ENCODE data around the gene SAE1.
"Not testable (repeated sequence)": the region's sequence is repeated elsewhere in the genome, so short reads cannot be mapped to it uniquely, and the experiment has no call there.

SAE1 gene

GRCh38 chr19:47241919-47242577 lies 111.4 kb downstream of the SAE1 start:
- DNase-seq, result no peak

- no peak for DNase-seq
These were observed 112.7 kb downstream of the SAE1 start for GRCh38 chr19:47243364-47243775.

DNA sequence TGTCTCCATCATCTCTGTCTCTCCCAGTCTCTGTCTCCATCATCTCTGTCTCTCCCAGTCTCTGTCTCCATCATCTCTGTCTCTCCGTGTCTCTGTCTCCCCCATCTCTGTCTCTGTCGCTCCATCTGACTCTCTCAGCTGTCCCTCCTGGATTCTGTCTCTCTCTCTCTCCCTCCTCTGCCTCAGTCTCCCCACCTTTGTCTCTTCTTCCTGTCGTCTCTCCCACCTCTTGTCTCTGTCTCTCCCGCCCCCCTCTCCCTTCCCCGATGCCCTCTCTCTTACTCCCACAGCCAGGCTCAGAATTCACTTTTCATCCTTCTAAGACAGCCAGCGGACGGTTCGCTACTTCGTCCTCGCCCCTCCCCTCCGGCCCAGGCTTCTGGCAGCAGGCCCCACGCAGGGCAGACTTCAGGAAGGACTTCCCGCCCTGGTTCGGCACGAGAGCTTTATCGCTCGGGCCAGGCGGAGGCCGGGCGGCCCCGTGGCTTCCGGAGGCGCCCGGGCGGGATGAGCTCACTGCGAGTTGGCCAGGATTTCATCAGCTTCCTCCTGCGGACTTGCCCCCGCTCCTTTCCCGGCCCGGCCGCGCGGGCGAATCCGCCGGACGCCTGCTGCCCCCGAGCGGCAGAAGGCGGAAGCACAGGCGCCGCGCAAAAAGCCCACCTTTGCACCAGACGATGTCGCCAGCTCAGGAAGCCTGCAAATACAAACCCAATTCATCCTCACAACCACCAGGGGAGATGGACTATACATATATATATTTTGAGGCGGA lies 113.3 kb downstream of the SAE1 start:
- peak in 13 of 14 donors; percentile 21 to 88 (median 72) for DNase-seq

DNA sequence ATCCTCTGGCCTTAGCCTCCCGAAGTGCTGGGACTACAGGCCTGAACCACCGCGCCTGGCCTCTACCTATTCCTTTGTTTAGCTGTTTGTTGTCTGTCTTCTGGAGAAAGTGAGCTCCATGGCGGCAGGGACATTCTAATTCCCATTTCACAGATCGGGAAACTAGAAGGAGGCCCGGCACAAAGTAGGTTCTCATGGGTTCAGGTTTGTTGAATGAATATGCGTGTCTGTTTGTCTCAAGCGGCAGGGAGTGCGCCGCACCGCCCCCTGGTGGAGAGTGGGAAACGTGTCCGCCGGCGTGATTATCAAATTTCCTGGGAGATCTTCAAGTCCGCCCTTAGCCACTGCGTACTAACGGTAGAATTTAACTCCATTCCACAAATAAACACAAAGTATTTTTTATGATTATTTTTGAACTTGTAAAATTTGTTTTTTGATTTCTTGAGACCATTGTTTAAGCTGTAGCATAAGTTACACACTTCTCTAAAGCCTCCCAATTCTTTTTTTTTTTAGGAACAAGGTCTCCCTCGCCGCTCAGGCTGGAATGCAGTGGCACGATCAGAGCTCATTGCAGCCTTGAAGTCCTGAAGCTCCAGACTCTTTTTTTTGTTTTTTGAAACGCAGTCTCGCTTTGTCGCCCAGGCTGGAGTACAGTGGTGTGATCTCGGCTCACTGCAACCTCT lies 116.8 kb downstream of the SAE1 start:
- DNase-seq, result peak in 10 of 14 donors; percentile 14 to 66 (median 29)

- not testable (repeated sequence) for DNase-seq
These were observed 122.4 kb downstream of the SAE1 start for GRCh38 chr19:47253016-47253415.

- DNase-seq, result no peak
These were observed 122.8 kb downstream of the SAE1 start for GRCh38 chr19:47253467-47253881.

- no peak for DNase-seq
These were observed 123.3 kb downstream of the SAE1 start for GRCh38 chr19:47253970-47254369.

DNA sequence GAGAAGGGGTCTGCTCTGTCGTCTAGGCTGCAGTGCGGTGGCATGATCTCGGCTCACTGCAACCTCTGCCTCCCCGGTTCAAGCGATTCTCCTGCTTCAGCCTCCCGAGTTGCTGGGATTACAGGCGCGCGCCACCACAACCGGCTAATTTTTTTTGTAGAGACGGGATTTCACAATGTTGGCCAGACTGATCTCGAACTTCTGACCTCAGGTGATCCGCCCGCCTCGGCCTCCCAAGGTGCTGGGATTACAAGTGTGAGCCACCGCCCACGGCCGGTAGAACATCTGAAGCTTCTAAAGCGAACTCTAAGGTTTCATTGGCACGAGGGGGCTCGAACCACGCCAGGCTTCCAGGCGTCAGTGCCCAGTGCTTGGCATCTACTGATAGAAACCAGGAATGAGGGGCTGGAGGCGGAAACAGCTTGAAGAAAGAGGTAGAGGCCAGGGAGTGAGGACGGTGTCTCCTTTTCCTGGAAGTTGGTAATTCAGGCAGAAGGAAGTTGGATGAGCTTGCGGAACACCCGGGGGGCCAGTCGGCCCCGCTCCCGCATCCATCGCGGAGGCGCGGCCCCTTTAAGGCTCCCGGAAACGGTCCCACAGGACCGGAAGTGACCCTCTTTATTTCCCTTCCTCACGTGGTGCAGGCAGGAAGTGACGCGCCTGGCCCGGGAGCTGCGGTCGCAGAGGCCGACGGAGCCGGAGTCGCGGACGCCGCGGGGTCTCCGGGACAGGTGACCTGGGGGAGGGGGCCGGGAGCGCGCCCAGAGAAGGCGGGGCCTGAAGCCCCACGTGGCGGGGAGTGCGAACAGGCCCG lies 125.5 kb downstream of the SAE1 start, which contains the start of gene CCDC9:
Gene CCDC9 (plus strand): TSS at position 647 of the 814 bp plus-strand sequence. CDS start 1,876 bp downstream, outside the sequence.
- DNase-seq, result peak; percentile 92 to 100 (median 98)

DNA sequence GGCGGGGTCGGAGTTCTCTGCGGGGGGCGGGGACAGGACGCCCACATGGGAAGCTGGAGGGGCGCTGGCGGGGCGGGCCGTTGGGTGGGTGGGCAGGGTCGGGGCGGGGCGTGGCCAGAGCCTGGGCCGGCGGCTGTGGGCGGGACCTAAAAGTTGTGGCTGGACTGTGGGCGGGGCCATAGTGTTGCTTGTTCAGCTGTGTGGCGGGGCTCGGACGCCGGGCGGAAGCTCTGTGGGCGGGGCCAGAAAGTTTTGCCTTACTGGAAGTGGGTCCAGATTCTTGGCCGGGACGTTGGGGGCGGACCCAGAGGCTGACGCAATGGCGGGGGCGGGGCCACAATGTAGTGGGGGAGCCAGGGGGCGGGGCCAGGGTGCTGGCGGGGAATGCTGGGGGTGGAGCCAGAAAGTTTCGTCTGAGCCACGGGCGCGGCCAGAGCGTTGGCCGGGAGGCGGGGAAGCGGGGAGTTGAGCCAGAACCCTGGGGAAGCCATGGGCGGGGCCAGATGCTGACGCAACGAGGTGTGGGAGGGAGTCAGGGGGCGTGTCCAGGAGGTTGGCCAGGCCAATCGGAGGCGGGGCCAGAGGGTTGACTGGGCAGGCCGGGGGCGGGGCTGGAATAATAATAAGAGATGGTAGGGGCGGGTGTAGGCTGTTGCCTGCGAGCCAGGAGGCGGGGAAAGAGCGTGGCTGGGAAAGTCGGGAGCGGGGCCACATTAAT lies 126.2 kb downstream of the SAE1 start:
- DNase-seq, result peak; percentile 93 to 100 (median 100)

GRCh38 chr19:47257411-47258169 lies 127.0 kb downstream of the SAE1 start:
- DNase-seq, result no peak

DNA sequence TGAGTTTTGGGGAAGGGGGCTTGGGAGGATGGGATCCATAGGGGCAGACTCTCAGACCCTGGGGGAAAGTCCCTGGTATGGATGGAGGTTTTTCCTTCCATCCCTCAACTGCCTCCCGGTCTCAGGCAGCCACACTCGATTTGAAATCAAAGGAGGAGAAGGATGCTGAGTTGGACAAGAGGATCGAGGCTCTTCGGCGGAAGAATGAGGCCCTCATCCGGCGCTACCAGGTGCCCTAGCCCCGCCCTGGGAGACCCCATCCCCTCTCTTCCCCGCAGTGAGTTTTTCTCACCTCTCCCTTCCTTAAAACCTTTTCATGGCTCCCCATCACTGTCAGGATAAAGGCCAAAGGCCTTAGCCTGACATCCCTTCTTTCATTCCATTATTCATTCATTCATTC lies 127.8 kb downstream of the SAE1 start:
- no peak for DNase-seq

- no peak for DNase-seq
These were observed 128.4 kb downstream of the SAE1 start for GRCh38 chr19:47258895-47259555.
